Stimulated activated CD4-positive, alpha-beta T cell treated with anti-CD3 and anti-CD28 coated beads, Interleukin-1b, Interleukin-23, amount 100 ng/mL, for 48 hours (primary cell): ENCODE measurements around the gene TRMT5.

Experiments
- DNase-seq: peaks from one replicate; pipeline ENCODE4 v3.0.0-alpha.2; 2020

Gene TRMT5, protein sequence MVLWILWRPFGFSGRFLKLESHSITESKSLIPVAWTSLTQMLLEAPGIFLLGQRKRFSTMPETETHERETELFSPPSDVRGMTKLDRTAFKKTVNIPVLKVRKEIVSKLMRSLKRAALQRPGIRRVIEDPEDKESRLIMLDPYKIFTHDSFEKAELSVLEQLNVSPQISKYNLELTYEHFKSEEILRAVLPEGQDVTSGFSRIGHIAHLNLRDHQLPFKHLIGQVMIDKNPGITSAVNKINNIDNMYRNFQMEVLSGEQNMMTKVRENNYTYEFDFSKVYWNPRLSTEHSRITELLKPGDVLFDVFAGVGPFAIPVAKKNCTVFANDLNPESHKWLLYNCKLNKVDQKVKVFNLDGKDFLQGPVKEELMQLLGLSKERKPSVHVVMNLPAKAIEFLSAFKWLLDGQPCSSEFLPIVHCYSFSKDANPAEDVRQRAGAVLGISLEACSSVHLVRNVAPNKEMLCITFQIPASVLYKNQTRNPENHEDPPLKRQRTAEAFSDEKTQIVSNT

DNA sequence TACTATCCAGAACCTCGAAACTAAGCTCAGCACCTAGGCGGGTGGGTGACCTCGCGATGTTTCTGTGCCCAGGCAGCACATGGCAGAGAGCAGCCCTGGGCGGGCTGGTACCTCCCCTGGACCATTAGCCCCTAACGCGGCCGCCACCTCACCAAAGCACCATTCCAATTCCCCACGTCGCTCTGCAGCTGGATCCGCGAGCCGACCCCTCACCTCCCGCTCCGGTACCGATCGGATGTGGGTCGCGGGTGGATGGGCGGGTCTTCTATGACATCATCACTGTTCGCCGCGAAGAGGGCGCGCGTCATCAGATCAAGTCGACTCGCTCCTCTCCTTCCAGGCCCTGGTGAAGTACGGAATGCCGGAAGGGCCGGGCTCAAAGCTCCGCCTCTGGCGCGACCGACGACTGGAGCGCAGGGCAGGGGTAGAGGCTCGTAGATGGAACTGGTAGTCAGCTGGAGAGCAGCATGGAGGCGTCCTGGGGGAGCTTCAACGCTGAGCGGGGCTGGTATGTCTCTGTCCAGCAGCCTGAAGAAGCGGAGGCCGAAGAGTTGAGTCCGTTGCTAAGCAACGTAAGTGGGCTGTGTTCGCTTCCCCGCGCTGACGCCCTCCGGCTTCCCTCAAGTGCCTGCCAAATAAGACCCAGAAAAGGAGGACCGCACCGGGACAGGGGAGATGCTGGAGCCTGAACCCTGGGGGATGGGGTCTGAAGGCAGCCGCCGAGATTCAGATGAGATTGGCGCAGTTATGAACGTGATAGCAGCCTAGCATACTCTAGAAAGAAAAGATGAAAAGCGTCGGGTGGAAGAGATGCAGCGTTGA, at the start of gene TRMT5, which contains the start of gene SLC38A6:
TRMT5 (minus strand) TSS at position 269 of the 822 bp plus-strand sequence; CDS start at position 163, 106 bp downstream.
SLC38A6 (plus strand) TSS at position 435 of the 822 bp plus-strand sequence; CDS start at position 468, 33 bp downstream.
- peak; percentile 90 for DNase-seq

DNA sequence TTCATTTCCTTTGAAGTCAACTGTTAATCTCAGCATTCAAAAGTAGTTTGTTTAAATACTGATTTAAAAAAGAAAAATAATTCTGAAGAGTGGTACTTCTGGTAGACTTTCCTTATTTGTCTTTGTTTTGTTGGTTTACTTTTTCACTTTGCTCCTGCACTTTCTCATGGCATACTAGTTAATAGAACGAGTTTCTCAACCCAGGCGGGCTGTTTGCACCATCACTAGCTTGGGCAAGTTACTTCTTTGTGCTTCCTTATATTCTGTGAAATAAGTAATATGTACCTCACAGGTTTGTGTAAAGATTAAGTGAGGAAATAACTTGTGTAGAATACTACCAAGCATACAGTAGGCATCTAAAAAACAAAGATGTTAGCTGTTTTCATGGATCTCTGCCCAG, 45.6 kb upstream of the TRMT5 start:
- no peak for DNase-seq

DNA sequence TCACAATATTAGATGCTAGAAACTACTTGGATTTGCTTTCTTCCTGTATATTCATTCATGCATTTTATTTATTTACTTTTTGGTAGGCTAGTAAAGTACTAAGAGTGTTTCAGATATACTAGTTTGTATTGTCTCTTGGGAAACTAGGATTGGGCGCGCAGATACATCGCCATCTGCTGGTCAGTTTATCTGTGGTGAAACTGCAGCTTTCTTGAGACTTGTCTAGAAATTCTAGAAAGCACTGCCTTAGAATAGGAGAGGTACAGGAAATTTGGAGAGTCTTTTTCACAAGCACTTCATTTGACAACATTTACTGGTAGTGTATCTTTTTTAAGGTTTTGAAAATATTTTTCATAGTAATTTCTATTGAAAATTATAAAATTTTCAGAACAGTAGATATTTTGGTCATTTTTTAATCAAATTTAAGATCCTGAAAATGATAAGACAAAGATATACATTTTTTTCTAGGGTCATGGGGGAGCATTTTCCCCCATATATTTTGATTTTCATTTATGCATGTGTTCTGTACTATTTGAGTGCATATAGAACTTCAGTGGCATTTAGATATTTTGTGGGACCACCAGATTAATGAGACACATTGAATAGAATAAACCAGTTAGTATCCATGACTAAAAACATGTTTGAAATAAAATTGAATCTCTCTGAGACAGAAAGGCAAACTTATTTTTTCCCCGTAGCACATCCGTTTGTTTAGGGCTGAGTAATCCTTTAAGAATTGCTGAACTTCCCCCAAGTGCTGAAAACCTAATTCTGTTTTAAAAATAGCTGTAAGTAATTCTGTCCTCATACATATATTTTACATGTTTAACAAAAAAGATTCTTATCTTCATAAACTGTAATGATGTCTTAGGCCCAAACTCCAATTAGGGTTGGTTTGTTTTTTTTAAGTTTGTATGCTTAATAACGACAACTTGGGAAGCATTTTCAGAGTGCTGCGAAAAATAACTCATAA, 44.7 kb upstream of the TRMT5 start:
- peak; percentile 44 for DNase-seq

DNA sequence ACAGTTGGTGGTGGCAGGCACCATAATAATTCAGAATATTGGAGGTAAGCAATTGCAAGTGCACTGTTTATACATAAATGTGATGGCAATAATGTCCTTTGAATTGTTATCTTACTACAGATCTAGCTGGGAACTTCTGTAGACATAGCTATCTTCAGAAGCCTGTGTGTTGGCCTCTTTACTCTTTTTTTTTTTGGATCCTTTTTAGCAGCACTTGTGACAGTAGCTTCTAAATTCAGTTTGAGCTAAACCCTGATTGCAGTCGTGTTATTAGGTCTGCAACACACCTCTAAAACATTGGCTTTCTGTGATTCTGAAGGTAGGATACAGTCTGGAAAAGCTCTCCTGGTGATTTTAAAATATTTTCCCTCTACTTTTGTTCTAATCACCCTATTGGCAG, 38.7 kb upstream of the TRMT5 start:
- DNase-seq, result no peak

DNA sequence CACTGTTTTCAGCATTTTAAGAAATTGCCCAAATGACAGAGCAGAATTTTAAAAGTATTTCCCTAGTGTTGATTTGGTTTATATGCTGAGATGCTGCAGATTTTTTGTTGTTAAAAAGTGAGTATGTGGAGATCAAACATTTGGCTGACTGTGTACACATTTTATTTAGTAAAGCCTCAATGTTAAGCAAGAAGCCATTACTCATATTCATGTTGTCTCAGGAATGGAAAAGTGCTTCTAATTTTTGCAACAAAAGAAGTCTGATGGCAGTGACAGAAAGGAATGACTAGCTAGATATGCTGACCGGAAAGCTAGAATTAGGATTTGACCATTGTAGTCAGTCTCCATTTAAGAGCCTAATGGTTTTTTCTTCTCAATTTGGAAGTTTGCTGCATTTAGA, 22.7 kb upstream of the TRMT5 start:
- no peak for DNase-seq

DNA sequence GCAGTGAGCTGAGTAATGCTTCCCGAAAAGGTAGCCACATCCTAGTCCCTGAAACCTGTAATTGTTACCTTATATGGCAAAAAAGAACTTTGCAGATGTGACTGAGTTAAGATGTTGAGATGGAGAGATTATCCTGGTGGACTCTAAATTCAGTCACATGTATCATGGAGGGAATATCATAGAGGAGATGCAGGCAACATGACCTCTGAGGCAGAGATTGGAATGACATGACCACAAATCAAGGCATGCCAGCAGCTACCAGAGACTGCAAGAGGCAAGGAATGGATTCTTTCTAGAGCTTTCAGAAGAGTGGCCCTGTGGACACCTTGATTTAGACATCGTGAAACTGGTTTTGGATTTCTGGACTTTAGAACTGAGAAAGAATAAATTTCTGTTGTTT, 18.7 kb upstream of the TRMT5 start:
- DNase-seq, result no peak

DNA sequence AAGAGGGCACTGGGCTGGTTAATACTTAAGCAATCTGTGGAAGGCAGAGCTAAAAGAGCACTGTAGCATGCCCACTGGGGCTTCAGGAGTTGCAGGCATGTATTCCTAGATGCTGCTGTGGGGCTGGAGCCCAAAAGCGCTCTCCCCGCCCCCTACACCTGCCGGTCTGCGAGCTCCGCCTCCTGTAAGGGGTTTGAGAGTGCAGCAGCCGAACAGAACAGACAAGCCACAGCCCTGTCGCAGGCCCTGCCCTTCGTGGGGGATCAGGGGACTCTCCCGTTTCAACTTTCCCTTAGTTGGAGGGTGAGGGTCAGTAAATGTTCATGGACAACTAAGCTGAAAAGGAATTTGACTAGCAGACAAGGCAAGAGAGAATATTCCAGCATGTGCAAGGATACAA, 17.7 kb upstream of the TRMT5 start:
- DNase-seq, result no peak

DNA sequence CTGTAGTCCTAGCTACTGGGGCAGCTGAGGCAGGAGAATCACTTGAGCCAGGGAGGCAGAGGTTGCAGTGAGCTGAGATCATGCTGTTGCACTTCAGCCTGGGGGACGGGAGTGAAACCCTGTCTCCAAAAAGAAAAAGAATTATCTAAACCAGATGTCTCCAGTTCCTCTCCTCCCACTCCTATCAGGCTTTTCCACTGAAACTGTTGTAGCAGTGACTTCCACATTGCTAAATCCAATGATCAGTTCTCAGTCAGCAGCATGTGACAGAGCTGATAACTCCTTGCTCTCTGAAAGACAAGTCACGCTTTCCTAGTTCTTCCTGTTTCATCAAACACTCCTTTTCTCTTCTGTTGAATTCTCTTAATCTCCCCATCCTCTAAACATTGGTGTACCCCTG, 8.7 kb upstream of the TRMT5 start:
- DNase-seq, result no peak

DNA sequence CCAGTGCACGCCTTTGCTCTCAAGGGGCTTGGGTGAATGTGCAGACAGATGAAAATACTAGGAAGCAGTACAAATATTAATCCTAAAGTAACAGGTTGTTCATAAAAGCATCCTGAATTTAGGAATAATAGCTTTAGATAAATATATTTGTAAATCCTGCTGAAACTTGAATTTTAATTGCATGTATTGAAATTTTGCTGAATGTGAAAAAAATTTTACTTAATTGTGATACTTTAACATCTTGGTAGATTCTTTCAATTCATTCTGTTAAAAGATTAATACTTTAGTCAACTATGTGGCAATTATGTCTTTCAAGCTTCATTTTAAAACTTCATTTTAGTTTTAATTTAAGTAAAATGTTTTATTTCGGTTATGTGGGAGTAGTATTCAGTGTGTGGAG, 5.6 kb upstream of the TRMT5 start:
- no peak for DNase-seq

DNA sequence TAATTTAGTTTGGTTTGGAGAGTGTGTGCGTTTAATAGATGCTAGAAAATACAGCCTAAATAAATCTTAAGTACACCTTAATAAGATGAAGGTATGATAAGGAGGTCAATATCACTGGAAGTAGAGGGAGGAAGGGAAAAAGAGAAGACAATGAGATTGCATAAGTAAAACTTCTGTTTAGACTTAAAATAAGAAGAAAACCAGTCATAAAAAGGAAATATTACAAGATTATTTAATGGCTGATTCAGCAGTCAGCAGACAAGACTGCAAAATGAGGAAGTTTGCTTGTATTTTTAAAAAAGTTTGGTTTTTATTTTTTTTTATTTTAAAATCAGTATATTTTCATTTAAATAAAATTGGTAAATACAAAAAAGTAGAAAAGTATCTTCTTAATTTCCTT, 3.3 kb upstream of the TRMT5 start:
- no peak for DNase-seq

DNA sequence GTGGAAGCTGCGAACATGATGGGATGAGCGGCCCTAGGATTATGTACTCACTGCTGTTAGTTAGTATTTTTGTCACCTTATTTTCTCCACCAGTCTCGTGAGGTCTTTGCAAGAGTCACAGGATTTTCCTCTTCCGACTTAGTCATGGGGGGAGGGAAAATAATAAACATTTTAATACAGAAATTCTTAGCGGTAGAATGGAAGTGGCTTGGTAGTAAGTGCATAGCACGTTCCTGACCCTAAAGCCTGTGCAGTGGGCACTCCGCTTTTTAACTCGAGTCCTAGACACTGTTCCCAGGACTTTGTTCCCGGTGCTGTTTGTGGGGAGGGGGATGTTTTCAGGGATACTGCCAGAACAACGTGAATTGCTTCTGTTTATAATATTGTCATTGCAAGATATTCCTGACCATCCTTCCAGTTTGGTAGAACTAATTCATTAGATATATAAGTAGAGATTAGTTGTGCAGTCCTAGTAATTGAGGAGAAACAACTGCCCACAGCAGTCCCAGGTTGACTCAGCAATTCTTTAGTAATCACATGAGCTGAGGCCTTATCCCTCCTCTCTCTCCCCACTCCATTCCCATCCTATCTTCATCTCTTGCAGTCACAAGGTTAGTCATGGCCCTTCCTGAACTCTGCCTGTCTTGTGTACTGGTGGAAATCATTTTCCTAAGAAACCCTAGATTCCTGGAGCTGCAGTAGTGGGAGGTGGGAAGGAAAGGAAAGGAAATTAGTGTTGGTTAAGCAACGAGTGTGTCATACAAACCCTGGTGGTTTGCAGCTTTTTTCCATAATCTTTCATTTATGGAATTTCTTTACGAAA, 965 bp upstream of the TRMT5 start:
- no peak for DNase-seq

DNA sequence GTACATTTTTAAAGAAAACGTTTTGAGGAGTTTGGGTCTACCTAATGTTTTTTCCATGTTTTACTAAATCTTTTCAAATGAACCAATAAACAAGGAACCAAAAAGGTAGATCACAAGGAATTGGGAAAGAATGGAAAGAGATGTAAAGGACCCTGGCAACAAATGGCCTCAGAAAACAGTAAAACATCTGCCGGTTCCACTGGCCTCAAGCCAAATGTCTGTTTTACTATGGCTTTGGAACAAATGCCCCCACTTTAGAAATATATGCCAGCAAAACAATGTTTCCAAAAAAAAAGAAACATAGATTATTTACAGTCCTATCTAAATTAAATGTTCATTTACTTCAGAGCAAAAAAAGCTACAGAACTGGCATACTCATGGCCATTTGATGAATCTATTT, 3.0 kb downstream of the TRMT5 start:
- no peak for DNase-seq

DNA sequence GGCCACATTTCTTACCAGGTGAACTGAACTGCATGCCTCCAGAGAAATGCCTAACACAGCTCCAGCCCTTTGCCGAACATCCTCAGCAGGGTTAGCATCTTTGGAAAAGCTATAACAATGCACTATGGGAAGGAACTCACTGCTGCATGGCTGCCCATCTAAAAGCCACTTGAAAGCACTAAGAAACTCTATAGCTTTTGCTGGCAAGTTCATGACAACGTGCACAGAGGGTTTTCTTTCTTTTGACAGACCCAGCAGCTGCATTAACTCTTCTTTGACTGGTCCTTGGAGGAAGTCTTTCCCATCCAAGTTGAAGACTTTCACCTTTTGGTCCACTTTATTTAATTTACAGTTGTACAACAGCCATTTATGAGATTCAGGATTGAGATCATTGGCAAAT, 5.3 kb downstream of the TRMT5 start:
- DNase-seq, result no peak

DNA sequence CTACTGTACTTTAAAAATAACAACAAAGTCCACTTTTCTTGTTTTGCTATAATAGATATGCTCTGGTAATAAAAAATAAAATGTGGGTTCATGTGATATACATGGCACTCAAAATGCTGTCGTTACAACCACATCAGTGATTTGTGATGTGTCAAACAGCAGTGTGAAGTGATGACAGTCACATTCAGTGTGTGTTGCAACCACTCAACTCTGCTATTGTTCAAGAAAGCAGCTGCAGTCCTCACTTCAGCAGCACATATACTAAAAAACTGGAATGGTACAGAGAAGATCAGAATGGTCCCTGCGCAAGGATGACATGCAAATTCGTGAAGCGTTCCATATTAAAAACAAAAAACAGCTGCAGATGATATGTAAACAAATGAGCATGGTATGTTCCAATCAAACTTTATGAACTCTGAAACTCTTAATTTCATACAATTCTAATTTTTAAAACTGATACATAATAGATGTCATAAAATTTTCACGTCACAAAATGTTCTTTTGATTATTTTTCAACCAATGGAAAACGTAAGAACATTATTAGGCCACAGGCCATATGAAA, 6.7 kb downstream of the TRMT5 start:
- DNase-seq, result no peak

DNA sequence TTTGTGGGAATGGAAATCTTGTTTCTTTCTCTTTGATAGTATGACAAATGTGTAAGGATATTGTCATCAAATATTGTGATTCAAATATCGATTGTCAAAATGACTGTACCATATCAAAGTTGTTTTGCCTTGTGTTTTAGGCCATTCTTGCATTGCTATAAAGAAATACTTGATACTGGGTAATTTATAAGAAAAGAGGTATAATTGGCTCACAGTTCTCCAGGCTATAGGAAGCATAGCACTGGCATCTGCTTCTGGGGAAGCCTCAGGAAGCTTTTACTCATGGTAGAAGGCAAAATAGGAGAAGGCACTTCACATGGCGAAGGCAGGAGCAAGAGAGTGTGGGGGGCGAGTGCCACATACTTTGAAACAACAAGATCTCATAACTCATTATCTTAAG, 7.8 kb downstream of the TRMT5 start:
- no peak for DNase-seq

DNA sequence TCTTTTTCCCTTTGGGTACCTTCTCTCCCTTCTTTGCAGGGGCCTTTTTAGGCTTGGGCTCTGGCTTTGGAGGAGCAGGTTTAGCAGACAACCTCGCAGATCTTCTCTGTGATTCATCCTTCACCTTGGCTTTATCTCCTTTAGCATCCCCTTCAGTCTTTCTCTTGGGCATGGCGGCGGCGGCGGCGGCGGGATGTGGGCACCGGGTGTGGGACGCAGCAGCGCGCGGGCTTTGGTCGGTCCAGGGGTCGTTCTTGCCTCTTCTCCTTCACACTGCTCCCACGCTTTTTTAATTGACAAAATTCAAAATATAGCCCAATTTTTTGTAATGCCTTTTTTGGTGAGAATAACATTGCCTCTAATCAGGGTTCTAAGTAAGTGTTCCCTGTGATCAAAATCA, 8.6 kb downstream of the TRMT5 start:
- no peak for DNase-seq

DNA sequence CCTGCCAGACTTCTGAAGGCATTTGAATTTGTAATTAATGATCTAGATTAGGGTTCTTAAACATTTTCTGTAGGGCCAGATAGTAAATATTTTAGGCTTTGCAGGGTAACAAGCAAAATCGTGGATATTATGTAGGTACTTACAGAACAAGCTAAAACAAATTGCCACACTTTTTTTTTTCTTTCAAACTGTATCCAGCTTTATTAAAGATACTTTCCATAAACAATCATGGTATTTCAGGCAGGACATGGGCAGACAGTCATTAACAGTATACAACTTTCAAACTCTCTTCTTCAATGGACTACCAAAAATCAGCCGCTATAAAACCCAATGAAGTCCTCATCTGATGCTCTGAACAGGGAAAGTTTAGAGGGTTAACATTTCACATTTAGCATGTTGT, 9.6 kb downstream of the TRMT5 start:
- no peak for DNase-seq

DNA sequence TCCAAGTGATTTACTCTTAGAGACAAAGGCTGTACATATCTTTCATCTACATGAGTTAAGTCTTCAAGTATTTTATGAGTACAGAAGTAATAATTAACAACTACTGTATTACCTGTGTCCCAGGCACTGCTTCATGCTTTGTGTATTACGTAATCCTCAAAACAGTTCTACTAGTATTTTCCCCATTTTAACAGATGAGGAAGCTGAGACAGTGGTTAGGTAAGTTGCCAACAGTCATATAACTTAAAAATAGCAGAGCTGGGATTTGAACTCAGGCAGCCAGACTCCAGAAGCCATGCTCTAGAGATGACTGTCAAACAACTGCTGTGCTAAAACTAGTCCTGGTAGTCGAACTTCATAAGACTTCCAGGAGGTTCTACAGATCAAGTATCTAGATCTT, 10.7 kb downstream of the TRMT5 start:
- DNase-seq, result no peak

DNA sequence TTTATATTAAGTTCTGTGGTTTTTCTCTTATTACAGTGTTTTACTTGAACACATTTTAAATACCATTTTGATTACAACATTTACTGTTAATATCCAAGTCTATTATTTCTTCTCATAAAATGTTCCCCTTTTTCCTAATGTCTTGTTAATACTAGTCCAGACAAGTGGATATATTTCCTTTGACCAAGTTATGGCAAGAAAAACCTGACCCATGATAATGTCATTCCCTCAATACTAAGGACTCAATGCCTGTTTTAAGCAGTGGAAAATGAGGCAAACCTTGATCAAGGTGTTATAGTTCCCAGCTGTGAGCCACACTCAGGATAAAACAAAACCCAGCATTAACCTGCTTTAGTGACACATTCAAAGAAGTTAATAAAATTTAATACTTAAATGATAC, 12.2 kb downstream of the TRMT5 start:
- DNase-seq, result no peak

DNA sequence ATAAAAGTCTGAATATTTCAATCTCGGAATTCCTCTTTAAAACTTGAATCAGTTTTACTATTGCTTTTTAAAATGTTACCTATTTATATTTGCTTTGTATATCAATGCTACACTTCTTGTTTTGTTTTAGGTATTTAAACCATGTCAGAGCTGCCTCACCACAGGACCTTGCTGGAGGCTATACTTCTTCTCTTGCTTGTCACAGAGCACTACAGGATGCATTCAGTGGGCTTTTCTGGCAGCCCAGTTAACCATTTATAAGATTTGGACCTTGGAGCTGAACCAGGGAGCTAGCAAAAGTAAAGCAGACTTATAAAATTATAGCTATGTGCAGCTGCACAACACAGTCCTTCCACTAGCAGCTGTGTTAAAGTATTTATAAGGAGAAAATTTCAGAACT, 12.8 kb downstream of the TRMT5 start:
- no peak for DNase-seq

DNA sequence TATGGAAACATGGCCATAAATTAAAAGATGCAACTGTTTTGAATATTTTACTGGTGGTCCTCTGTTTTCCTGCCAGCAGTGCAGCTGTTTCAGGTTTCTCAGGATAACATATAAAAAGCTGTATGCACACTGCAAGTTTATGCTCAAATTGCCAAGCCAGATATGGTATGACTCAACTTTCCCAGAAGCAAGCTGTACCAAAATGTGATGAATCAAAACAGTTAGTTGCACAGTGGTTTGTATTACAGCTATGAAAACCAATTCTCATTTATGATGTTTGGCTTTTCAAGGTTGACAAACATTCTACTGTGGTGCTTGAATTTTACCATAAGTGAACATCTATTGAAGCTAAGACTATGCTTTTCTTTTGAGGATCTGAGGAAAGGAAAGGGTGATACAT, 15.5 kb downstream of the TRMT5 start:
- DNase-seq, result no peak

DNA sequence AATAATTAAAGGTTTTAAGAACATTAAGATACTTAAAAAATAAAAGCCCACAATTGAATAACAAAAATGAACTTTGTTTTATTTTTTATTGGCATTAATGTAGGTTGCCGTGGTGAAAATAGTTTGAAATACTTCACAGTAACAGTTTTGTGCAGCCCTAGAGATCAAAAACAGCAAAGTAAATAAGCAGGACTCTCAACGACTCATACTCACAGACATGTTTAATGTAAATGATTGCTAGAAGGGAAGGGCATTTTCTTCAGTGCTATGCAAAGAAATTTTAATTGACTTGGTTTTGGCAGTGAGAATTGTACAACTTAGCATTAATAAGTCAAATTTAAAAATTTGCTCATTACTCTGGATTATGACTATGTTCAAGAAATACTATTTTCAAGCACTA, 16.0 kb downstream of the TRMT5 start:
- DNase-seq, result no peak
